ENCODE data around the gene KCNJ12.
"Not testable (repeated sequence)": the region's sequence is repeated elsewhere in the genome, so short reads cannot be mapped to it uniquely, and the experiment has no call there.

Gene KCNJ12

GRCh38 chr17:21408766-21409300 is 32.7 kb downstream of the KCNJ12 start:
- not testable (repeated sequence) for DNase-seq

GRCh38 chr17:21409388-21409787 is 33.2 kb downstream of the KCNJ12 start:
- DNase-seq = not testable (repeated sequence)

- not testable (repeated sequence) for DNase-seq
Observed at GRCh38 chr17:21409971-21410370, 33.8 kb downstream of the KCNJ12 start.

- not testable (repeated sequence) for DNase-seq
Observed at GRCh38 chr17:21410371-21410770, 34.2 kb downstream of the KCNJ12 start.

- peak; percentile 17 for DNase-seq
Observed at GRCh38 chr17:21410906-21411678, 34.9 kb downstream of the KCNJ12 start.

- DNase-seq = not testable (repeated sequence)
Observed at GRCh38 chr17:21411679-21412205, 35.6 kb downstream of the KCNJ12 start.

GRCh38 chr17:21412207-21412681 is 36.1 kb downstream of the KCNJ12 start:
- not testable (repeated sequence) for DNase-seq

GRCh38 chr17:21413570-21414279 is 37.6 kb downstream of the KCNJ12 start:
- DNase-seq = not testable (repeated sequence)

- not testable (repeated sequence) for DNase-seq
Observed at GRCh38 chr17:21414616-21415015, 38.5 kb downstream of the KCNJ12 start.

GRCh38 chr17:21415166-21415990 is 39.2 kb downstream of the KCNJ12 start:
- DNase-seq = not testable (repeated sequence)

- DNase-seq = not testable (repeated sequence)
Observed at GRCh38 chr17:21416471-21416981, 40.4 kb downstream of the KCNJ12 start.

GRCh38 chr17:21417349-21417748 is 41.2 kb downstream of the KCNJ12 start:
- not testable (repeated sequence) for DNase-seq

- no peak for DNase-seq
Observed at GRCh38 chr17:21417921-21418320, 41.8 kb downstream of the KCNJ12 start.

GRCh38 chr17:21418446-21419298 is 42.5 kb downstream of the KCNJ12 start:
- DNase-seq = no peak

GRCh38 chr17:21419299-21420239 is 43.4 kb downstream of the KCNJ12 start:
- no peak for DNase-seq

- not testable (repeated sequence) for DNase-seq
Observed at GRCh38 chr17:21420503-21421090, 44.4 kb downstream of the KCNJ12 start.

GRCh38 chr17:21421421-21422310 is 45.5 kb downstream of the KCNJ12 start:
- not testable (repeated sequence) for DNase-seq

All from EL (cell line).